ENCODE measurements around the gene TTC21A. TPM values are rescaled to one million over a fixed set of nuclear protein-coding genes. Genes with fewer than 3 reads are reported as not detected.
"Not testable (repeated sequence)": the region's sequence is repeated elsewhere in the genome, so short reads cannot be mapped to it uniquely, and the experiment has no call there.

Gene TTC21A, protein sequence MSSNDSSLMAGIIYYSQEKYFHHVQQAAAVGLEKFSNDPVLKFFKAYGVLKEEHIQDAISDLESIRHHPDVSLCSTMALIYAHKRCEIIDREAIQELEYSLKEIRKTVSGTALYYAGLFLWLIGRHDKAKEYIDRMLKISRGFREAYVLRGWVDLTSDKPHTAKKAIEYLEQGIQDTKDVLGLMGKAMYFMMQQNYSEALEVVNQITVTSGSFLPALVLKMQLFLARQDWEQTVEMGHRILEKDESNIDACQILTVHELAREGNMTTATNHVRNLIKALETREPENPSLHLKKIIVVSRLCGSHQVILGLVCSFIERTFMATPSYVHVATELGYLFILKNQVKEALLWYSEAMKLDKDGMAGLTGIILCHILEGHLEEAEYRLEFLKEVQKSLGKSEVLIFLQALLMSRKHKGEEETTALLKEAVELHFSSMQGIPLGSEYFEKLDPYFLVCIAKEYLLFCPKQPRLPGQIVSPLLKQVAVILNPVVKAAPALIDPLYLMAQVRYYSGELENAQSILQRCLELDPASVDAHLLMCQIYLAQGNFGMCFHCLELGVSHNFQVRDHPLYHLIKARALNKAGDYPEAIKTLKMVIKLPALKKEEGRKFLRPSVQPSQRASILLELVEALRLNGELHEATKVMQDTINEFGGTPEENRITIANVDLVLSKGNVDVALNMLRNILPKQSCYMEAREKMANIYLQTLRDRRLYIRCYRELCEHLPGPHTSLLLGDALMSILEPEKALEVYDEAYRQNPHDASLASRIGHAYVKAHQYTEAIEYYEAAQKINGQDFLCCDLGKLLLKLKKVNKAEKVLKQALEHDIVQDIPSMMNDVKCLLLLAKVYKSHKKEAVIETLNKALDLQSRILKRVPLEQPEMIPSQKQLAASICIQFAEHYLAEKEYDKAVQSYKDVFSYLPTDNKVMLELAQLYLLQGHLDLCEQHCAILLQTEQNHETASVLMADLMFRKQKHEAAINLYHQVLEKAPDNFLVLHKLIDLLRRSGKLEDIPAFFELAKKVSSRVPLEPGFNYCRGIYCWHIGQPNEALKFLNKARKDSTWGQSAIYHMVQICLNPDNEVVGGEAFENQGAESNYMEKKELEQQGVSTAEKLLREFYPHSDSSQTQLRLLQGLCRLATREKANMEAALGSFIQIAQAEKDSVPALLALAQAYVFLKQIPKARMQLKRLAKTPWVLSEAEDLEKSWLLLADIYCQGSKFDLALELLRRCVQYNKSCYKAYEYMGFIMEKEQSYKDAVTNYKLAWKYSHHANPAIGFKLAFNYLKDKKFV (N-terminal part only)
- 10 to 100 TPM in 2 of 4 donors, 1 to 10 TPM in 2; 6.0 to 19.9 (median 11.8) TPM for polyA plus RNA-seq (ENCODE audit: insufficient read length in 4 of 4)

DNA sequence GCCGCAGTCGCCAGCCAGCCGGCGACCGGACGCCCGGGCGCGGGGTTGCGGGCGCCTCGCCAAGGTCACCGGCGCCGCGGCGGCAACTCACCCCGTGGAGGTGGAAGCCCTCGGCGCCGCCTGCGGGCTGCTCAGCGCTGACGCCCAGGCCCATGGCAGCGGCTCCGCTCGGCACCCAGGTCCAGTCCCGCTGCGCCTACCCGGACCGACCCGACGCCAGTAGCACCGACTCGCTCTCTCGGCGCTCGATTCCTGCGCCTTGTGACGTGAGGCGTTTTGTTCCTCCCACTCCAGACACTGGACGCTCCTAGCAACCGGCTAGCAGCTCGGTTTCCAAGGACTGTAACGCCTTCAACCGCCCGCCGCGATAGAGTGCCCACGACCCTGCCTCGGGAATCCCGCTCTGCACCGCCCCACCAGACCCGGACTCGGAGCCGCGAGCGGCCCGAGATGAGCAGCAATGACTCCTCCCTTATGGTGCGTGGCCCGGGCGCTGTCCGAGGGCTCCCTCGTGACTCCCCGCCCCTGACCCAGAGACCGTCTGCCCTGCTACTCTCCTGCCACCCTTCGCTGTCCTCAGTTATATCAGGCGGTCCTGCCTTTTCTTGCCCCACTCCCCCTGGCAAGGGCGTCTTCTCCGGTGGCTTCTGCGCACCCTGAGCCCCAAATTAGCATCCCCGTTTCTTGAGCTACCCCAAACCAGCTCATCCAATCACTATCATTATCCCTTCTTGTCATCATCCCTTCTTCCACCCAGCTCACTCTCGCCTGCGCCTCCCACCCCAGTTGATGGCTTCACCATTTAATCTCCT is at the start of gene TTC21A, which contains the start of gene GORASP1:
TSS of gene TTC21A (plus strand) at position 293 of the 812 bp plus-strand sequence. CDS start at position 451, 158 bp downstream.
TSS of gene GORASP1 (minus strand) at position 240 of the 812 bp plus-strand sequence. CDS start at position 154, 86 bp downstream.
- peak; percentile 75 to 90 (median 84) for DNase-seq (ENCODE audit: low read depth in 4 of 4, low spot score in 2 of 4)

DNA sequence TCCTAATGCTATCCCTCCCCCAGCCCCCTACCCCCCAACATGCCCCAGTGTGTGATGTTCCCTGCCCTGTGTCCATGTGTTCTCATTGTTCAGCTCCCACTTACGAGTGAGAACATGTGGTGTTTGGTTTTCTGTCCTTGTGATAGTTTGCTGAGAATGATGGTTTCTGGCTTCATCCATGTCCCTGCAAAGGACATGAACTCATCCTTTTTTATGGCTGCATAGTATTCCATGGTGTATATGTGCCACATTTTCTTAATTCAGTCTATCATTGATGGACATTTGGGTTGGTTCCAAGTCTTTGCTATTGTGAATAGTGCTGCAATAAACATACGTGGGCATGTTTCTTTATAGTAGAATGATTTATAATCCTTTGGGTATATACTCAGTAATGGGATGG is 46.3 kb upstream of the TTC21A start:
- DNase-seq (ENCODE audit: low read depth in 4 of 4, low spot score in 2 of 4), result not testable (repeated sequence)

DNA sequence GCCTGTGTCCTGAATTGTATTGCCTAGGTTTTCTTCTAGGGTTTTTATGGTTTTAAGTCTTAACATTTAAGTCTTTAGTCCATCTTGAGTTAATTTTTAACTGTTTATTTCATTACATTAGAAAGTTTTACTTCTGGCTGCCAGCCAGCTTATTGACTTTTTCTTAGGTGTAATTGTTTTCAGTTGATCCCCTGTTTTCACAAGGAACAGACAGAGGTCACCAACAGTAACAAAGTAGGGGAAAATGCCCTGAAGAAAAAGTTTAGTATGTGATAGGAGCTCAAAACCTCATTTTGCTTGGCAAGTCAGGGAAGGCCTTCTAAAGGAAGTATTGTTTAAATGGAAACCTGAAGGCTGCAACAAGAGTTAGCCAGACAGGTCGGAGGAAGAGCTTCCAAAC is 45.3 kb upstream of the TTC21A start:
- DNase-seq (ENCODE audit: low read depth in 4 of 4, low spot score in 2 of 4), result no peak

DNA sequence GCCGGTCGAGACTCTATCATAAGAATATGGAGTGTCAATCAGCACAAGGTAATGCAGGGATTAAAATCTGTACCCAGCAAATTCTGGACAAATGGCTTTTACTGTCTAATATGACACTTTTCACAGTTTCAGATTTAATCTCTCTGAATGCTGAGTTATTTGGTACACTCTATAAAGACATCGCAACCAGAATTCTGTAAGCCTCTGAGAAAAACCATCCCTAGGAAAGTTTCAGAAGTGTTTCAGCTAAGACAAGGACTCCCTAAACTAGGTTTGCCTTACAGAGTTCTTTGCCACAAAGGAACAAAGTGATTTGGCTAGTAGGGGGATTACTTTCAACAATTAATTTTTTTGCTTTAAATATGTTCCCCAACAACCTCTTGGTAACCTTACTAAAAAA is 44.3 kb upstream of the TTC21A start:
- no peak for DNase-seq (ENCODE audit: low read depth in 4 of 4, low spot score in 2 of 4)

DNA sequence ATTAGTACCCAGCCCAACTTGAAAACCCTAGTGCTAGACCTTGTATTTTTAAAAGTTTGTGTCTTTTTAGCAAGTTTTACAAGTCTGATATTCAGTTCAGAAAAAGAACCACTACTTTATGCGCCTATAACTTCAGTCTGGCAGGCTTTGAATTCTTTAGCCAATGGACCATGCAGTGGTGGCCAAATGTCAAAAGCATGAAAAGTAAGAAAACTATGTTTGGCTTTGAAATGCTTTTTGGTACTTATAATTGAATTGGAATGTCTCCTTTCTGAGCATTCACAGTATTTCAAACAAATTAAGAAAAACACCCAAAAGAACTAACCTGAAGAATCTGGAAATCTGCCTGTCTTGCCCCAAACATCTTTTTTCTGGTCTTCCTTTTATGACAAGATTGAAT is 42.8 kb upstream of the TTC21A start:
- peak in 1 of 4 donors; percentile 16 for DNase-seq (ENCODE audit: low read depth in 4 of 4, low spot score in 2 of 4)

DNA sequence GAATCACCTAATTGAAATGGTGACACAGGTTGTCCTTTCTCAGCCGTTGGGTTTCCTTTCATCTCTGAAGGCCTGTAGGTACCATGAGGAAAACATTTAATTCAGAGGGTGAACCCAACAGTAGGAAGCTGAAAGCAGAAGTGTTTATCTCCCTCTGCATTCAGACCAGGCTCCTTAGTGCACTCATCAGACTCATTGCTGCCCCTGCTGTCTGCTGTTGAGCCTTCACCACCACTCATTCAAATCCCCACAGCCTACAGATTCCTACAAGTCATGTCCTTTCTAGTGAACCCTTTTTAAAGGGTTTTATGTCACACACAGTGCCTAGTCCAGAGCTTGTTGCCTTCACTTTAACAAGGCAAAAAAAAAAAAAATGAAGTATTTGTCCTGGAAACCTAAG is 42.3 kb upstream of the TTC21A start:
- no peak for DNase-seq (ENCODE audit: low read depth in 4 of 4, low spot score in 2 of 4)

DNA sequence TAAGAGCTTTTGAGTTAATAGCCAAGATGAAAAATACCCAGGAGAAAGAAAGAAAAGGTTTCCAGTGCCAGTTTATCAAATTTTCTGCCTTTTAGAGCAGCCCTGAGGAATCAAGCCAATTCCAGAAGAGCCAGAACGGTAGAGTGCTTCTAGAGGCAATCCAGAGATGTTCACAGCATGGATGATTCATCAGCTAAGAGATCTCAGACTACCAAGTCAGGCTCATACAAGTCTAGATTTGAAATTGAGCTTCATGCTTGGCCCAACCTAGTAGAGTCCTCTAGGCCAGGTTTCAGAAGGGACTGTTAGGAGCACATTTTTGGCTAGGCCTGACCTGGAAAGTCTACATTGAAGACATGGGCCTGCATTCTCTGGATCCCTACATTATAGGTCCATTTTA is 40.2 kb upstream of the TTC21A start:
- no peak for DNase-seq (ENCODE audit: low read depth in 4 of 4, low spot score in 2 of 4)

DNA sequence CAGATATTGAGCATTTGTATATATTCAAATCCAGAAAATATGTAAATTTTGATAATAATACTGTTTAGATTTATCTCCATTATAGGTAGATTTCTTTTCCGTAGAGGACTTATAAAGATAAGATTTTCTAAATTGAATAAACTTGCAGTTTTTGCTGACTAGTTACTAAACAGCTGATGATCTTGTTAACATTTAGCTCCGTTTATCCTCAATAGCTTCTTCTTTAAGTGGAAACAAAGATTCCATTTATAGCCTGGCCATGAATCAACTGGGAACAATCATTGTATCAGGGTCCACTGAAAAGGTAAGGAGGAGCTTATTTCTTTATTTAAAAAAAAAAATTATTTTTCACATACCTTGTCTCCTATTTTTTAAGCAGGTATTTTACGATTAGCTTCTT is 38.9 kb upstream of the TTC21A start:
- DNase-seq (ENCODE audit: low read depth in 4 of 4, low spot score in 2 of 4), result no peak

DNA sequence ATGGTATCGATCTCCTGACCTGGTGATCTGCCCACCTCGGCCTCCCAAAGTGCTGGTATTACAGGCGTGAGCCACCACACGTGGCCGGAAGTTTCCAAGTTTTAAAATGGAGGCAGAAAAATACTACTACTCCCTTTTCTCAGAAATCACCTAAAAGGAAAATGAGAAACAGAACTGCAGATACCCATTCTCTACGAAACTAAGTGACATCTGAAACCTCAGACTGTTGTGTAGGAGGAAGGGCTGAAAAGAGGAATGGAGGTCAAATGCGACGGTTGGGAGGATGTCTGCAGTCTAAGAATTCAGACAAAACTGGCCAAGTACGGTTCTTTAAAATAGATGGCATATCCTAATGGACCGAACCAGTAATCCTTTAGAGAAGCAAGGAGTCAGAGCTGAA is 31.6 kb upstream of the TTC21A start:
- no peak for DNase-seq (ENCODE audit: low read depth in 4 of 4, low spot score in 2 of 4)

DNA sequence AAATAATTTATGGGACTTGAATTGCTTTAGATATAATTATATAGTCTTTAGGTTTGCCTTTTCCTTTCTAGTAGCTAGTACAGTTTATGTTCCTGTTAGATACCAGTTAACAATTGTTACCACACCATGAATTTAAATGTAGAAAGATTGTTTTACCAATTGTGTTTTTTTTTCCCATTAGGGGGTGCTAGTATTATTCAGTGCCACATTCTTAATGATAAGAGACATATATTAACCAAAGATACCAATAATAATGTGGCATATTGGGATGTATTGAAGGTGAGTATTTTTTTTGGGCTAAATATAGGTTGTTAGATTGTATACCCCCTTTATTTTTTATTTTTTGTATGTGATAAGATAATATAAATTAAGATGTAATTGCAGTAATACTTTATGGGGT is 27.9 kb upstream of the TTC21A start:
- DNase-seq (ENCODE audit: low read depth in 4 of 4, low spot score in 2 of 4), result no peak

DNA sequence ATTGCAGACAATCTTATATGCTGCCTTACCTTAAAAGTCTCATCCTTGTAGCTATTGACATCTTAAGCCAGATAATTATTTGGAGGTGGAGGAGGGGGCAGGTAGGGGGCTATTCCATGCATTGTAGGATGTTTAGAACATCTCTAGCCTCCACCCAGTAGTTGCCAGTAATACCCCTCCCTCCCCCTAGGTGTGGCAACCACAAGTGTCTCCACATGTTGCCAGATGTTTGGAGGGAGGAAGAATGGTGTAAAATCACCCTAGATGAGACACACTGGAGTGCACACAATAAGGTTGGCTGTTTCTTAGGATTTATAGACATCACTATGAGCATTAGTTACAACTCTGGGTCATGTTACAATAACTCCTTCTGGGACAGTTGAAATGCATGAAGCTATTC is 27.5 kb upstream of the TTC21A start:
- DNase-seq (ENCODE audit: low read depth in 4 of 4, low spot score in 2 of 4), result no peak

DNA sequence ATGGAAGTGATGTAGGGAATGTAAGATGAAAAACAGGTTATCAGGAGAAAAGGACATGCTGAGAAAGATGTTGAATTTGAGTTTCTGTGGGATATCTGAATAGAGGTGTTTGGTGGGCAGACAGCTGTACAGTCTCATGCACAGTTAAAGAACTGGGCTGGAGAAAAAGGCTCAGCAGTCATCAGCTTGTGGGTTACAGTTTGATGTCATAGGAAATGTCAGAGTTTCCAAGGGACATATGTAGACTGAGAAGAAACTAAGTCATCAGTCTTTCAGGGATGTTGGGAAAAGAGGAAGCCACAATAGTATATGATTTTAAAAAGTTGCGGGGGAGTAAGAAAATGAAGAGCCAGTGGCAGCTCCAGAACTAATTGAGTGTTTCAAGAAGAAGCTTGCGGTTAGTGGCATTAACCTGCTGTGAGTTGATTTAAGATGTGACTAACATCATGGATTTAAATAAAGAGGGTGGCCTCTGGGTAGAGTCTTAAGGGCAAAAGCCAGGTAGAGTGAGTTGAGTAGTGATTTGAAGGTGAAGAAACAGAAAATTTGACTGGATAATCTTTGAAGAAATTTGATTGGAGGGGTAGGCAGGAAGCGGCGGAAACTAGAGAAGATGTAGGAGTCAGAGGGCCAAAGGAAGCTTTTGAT is 24.7 kb upstream of the TTC21A start:
- no peak for DNase-seq (ENCODE audit: low read depth in 4 of 4, low spot score in 2 of 4)

DNA sequence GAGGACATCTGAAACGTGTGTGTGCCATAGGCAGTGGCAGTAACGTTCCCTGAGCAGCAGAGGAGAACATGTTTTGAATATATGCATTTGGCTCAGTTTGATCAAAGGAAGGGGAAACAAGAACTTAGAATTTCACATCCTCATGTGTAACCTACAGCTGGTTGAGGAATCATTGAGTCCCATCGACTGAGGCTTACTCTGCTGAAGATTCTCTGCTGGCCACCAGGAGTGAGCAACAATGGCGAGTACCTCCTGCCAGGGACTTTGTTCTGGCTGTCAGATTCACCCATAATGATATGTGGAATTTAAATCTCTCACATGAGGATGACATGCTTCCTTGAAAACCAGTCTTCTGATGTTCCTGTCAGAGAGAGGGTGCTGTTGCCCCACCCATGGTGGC is 21.3 kb upstream of the TTC21A start:
- no peak for DNase-seq (ENCODE audit: low read depth in 4 of 4, low spot score in 2 of 4)

DNA sequence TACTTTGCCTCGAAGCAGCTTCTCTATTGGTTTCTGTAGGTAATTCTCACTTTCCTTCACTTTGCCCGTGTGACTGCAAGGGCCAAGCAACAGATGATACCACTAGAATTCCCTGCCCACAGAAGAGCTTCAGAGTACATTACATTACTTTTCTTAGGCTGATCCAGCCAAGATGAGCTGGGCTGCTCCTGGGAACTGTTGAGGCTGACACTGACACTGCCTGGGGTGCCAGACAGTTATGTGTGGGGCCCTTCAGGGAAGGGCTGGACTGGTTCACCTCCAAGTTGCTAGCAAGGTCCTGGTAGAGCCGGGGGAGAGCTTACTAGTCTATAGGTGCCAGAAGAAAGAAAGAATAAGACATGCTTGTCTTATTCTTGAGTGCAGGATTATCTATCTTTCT is 19.0 kb upstream of the TTC21A start:
- DNase-seq (ENCODE audit: low read depth in 4 of 4, low spot score in 2 of 4), result no peak

DNA sequence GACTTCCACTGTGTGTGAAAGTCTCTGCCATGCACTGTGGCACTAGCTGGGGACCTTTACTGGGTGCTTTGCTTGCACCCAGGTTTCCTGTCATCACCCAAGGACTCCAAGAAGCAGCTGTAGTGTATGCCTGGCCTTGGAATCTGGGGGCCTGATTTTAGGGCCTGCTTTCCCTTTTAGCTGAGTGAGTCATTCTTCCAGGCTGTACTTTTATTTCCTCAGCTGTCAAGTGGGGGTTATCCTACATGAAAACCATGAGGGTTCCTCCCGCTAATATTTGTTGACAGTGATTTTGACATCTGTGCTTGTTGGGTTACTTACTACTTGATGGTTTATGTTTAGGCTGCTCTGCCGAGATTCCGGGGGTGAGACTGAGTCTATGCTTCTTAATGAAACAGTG is 18.6 kb upstream of the TTC21A start:
- DNase-seq (ENCODE audit: low read depth in 4 of 4, low spot score in 2 of 4), result no peak

DNA sequence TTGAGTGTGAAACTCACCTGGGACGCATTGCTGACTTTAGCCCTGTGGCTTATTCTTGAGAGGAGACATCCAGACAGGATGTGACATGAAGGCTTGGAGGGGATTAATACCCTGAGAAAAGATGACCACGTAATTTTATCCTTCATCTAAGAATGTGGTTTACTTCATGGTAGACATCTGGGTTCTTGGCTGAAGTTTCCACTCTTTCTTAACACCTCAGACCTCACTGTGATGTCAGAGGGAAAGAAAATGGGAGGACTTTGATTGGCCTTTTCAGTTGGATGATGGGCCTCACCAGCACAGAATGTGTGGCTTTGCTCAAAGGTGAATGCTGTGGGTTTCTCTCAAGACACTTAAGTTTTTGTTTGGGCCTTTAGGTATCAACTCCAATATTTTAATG is 16.6 kb upstream of the TTC21A start:
- no peak for DNase-seq (ENCODE audit: low read depth in 4 of 4, low spot score in 2 of 4)

DNA sequence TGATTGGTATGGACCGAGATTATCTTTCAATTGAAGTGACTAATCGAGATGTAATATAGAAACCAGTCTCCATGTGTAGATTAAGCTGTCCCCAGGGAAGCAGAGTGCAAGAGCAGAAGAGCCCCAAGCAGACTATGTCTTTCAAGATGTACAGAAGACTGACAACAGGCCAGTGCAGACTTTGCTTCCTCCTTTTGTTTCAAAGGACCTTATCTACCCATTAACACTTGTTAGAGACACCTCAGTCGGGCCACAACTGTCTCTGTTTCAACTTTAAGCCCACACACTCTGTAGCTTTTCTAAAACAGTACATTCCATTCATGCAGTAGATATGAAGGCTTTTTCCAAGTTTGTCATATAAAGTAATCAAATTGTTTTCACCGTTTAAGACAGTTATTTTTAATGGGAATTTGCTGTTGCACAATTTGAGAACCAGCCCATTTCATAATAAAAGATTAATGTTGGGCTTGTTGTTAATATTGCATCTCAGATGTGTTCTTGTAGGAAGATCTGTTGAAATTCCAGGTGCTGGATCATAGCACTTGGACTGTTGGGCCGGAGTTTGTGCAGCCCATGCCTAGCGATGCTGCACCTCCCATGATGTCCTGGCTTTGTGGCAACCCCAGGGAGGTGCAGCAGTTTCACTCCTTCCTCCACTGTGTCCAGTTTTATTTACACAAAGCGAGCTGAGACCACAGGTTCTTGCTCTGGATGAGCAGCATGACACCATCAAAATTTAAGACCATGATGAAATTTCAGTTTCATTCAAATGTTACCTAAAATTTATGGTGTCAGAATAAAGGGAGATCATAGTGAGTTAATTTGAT is 12.4 kb upstream of the TTC21A start:
- DNase-seq (ENCODE audit: low read depth in 4 of 4, low spot score in 2 of 4), result no peak

DNA sequence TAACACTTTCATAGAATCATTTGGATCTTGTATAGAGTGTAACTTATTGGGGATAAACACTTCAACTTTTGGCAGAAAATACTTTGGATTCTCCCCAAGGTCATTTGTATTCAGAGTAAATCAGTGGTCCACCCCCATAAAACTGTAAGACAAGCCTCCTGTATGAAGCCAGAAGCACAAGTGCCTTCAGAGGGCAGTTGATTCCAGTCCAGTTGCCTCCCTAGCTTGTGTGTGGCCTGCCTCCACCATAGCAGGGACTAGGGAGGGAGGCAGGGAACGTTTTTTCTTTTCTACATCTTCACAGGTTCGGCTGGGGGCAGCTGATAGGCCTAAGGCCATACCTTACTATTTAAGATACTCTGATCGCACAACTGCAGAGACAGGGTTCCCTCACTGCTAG is 11.7 kb upstream of the TTC21A start:
- no peak for DNase-seq (ENCODE audit: low read depth in 4 of 4, low spot score in 2 of 4)
